ENCODE data around the gene C4B. TPM values are rescaled to one million over a fixed set of nuclear protein-coding genes. Genes with fewer than 3 reads are reported as not detected.
A peak's percentile ranks its signal among the peaks of the same experiment; 100 is the strongest.
"Not testable (repeated sequence)": the region's sequence is repeated elsewhere in the genome, so short reads cannot be mapped to it uniquely, and the experiment has no call there.

The C4B gene
- total RNA-seq, 1 experiment from 2014 or later: 1.8 TPM

- not testable (repeated sequence) for H3K9me3 ChIP-seq (replicated peaks); DNase-seq; H3K36me3 ChIP-seq; H3K27me3 ChIP-seq; H3K4me1 ChIP-seq; H3K27ac ChIP-seq; H3K4me3 ChIP-seq
Observed at GRCh38 chr6:32038878-32039277, 24.3 kb downstream of the C4B start.

GRCh38 chr6:32039321-32040274, 25.0 kb downstream of the C4B start:
- H3K9me3 ChIP-seq (replicated peaks); DNase-seq; H3K27ac ChIP-seq; H3K27me3 ChIP-seq; H3K4me1 ChIP-seq; H3K4me3 ChIP-seq; H3K36me3 ChIP-seq: not testable (repeated sequence)

DNA sequence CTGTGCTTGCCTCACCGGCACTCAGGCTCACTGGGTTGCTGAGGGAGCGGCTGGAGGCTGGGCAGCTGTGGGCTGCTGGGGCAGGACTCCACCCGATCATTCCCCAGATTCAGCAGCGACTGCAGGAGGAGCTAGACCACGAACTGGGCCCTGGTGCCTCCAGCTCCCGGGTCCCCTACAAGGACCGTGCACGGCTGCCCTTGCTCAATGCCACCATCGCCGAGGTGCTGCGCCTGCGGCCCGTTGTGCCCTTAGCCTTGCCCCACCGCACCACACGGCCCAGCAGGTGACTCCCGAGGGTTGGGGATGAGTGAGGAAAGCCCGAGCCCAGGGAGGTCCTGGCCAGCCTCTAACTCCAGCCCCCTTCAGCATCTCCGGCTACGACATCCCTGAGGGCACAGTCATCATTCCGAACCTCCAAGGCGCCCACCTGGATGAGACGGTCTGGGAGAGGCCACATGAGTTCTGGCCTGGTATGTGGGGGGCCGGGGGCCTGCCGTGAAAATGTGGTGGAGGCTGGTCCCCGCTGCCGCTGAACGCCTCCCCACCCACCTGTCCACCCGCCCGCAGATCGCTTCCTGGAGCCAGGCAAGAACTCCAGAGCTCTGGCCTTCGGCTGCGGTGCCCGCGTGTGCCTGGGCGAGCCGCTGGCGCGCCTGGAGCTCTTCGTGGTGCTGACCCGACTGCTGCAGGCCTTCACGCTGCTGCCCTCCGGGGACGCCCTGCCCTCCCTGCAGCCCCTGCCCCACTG, 25.9 kb downstream of the C4B start:
- H3K27me3 ChIP-seq; H3K4me1 ChIP-seq; H3K27ac ChIP-seq; H3K9me3 ChIP-seq (replicated peaks); DNase-seq; H3K4me3 ChIP-seq; H3K36me3 ChIP-seq: not testable (repeated sequence)

GRCh38 chr6:32041050-32041321, 26.4 kb downstream of the C4B start:
- H3K27ac ChIP-seq; H3K36me3 ChIP-seq; DNase-seq; H3K9me3 ChIP-seq (replicated peaks); H3K27me3 ChIP-seq; H3K4me3 ChIP-seq; H3K4me1 ChIP-seq: not testable (repeated sequence)

DNA sequence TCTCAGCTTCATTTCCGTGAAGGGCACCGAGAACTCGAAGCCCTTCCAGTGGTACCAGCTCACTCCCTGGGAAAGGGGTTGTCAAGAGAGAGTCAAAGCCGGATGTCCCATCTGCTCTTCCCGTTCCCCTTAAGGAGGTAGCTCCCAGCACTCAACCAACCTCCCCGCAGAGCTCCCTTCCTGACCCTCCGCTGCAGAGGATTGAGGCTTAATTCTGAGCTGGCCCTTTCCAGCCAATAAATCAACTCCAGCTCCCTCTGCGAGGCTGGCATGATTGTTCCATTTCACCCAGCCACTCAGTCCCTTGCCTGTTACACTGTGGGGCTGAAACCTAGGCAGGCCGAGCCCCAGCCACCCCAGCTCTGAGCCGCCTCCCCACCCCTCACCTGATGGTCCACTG, 26.8 kb downstream of the C4B start:
- H3K36me3 ChIP-seq; H3K4me3 ChIP-seq; H3K27ac ChIP-seq; H3K9me3 ChIP-seq (replicated peaks); H3K4me1 ChIP-seq; DNase-seq; H3K27me3 ChIP-seq: not testable (repeated sequence)

DNA sequence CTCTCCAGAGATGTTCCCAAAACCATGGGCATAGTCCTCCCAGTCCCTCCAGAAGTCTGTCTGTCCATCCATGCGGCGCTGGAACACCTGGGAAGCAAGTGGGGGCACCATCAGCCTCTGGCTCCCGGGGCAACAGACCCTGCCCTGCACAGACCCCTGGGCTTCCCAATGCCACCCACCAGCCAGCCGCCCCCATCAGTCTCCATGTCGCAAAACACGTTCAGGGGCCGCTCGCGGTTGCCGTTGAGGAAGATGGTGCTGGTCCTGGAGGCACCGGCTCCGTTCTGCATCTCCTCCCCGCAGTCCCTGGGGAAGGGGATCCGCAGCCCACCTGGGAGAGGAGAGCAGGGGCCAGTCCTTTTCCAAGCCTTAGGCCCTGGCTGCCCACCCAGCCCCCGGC, 27.7 kb downstream of the C4B start:
- not testable (repeated sequence) for DNase-seq; H3K9me3 ChIP-seq (replicated peaks); H3K27me3 ChIP-seq; H3K36me3 ChIP-seq; H3K4me1 ChIP-seq; H3K4me3 ChIP-seq; H3K27ac ChIP-seq

- H3K4me3 ChIP-seq; H3K27me3 ChIP-seq; DNase-seq; H3K4me1 ChIP-seq; H3K36me3 ChIP-seq; H3K9me3 ChIP-seq (replicated peaks); H3K27ac ChIP-seq: not testable (repeated sequence)
Observed at GRCh38 chr6:32043589-32044380, 29.2 kb downstream of the C4B start.

GRCh38 chr6:32044916-32045315, 30.3 kb downstream of the C4B start:
- H3K36me3 ChIP-seq: not testable (repeated sequence)

GRCh38 chr6:32045811-32046449, 31.3 kb downstream of the C4B start:
- Histone ChIP-seq H3K9me3 (replicated peaks) (no peaks in the 10 kb centered on the region), H3K4me1 (peaks cover 8% of the 10 kb centered on the region), H3K27me3 (peaks cover 3% of the 10 kb centered on the region; the same call in 1 of the 2 replicates), H3K27ac (no peak overlapping the region), H3K4me3 (peak overlapping the region; percentile 39), H3K36me3 (no peaks in the 10 kb centered on the region)
- peak in 1 of 2 experiments; percentile 27 for DNase-seq

More at GRCh38 chr6:32044916-32045315, 30.3 kb downstream of the C4B start:
- not testable (repeated sequence) for DNase-seq; H3K27me3 ChIP-seq; H3K27ac ChIP-seq; H3K4me3 ChIP-seq; H3K4me1 ChIP-seq; H3K9me3 ChIP-seq (replicated peaks)

DNA sequence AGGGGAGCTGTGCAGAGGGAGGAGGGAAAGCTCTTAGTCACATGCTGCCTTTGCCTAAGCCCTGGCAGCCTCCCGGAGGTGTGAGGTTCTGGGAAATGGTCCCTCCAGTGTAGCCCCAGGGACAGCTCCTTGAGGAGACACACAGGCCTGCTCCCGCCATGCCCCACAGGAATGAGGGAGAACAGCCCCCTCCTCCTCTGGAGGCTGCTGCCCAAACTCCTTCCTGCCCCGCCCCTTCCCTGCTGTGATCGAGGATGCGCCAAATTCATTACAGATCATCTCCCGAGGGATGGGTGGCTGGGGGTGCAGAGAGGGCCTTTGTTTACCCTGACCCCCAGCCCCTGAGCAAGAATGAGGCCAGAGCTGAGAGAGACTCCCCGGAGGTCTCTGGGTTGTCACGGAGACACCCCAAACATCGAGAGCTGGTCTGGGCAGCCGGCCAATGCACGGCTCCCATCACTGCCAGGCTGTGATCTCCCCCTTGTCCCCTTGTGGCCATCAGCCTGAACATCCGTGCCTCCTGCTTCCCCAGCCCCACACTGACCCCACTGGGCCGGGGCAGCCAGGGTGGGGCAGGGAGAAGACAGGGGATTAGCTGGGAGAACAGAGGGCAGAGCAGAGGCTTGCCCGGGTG, 32.0 kb downstream of the C4B start:
- Histone ChIP-seq H3K27me3 (peaks cover 3% of the 10 kb centered on the region; the same call in 1 of the 2 replicates), H3K4me1 (peaks cover 8% of the 10 kb centered on the region), H3K36me3 (no peaks in the 10 kb centered on the region), H3K27ac (no peak overlapping the region), H3K9me3 (replicated peaks) (no peaks in the 10 kb centered on the region), H3K4me3 (peak overlapping the region; percentile 39)
- peak; percentile 58 to 65 for DNase-seq

GRCh38 chr6:32047084-32047478, 32.5 kb downstream of the C4B start:
- Histone ChIP-seq H3K27me3 (peaks cover 3% of the 10 kb centered on the region; the same call in 1 of the 2 replicates), H3K27ac (no peak overlapping the region), H3K36me3 (no peaks in the 10 kb centered on the region), H3K4me3 (peak overlapping the region; percentile 39), H3K9me3 (replicated peaks) (no peaks in the 10 kb centered on the region), H3K4me1 (peaks cover 8% of the 10 kb centered on the region)
- DNase-seq: no peak

DNA sequence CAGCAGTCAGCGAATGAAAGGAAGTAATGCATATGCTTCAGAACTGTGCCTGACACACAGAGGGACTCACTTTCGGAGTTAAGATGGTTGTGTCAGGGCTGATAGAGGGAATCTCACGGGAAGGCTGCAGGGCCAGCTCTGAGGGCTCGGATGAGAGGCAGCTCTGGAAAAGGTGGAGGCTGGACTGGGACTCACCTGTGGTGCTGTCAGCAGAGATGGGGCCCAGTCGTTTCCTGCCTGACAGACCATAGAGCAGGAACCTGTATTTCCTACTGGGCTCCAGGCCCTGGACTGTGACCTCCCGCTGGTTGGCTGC, 32.9 kb downstream of the C4B start:
- peaks cover 3% of the 10 kb centered on the region; the same call in 1 of the 2 replicates for H3K27me3 ChIP-seq
- H3K36me3 ChIP-seq: no peaks in the 10 kb centered on the region
- peaks cover 8% of the 10 kb centered on the region for H3K4me1 ChIP-seq
- no peak for DNase-seq
- H3K4me3 ChIP-seq: no peak overlapping the region
- H3K27ac ChIP-seq: no peak overlapping the region
- no peaks in the 10 kb centered on the region for H3K9me3 ChIP-seq (replicated peaks)

DNA sequence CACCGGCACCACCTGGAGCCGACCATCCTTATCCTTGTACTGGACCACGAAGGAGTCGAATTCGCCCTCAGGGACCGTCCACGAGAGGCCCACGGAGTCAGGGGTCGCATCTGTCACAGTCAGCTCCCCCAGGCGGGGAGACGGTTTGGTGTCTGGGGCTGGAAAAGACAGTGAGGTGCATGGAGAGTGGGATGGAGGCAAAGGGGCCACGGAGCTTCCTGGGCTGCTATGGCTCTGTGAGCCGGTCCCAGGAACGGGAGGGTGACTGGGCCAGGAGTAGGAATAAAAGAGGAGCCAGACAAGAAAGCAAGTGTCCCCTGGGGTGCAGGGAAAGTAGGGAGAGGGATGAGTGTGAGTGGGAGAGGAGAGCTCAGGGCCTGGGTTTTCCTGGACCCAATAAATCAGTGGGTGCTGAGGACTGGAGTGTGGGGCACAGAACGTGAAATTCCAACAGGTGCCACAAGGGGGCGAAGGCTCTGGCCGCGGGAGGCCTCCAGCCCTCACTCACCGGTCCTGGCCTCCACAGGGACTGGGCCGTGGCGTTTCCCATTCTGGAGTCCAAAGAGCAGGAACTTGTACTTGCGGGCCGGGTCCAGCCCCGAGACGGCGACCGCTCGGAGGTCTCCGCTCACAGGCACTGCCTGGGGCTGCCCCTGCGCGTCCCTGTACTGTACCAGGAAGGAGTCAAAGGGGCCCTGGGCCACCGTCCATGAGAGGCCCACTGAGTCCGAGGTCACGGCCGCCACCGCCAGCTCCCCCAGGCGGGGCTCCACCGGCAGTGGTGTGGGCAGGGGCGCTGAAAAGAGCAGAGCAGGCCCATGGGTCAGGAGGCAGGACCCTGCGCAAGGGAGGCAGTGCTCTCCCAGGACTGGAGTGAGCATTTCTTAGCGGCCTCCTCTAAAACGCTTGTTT, 33.5 kb downstream of the C4B start:
- H3K9me3 ChIP-seq (replicated peaks): no peaks in the 10 kb centered on the region
- H3K4me3 ChIP-seq: no peak overlapping the region
- DNase-seq: peak; percentile 45 to 70
- no peak overlapping the region for H3K27ac ChIP-seq
- H3K27me3 ChIP-seq: peaks cover 3% of the 10 kb centered on the region; the same call in 1 of the 2 replicates
- no peaks in the 10 kb centered on the region for H3K36me3 ChIP-seq
- H3K4me1 ChIP-seq: peaks cover 8% of the 10 kb centered on the region
